HG02588 (cell line): Measurements from ENCODE around the gene TMEM239.
"Not testable (repeated sequence)": the region's sequence is repeated elsewhere in the genome, so short reads cannot be mapped to it uniquely, and the experiment has no call there.

ENCODE experiments used
- ATAC-seq: cut with Tn5 transposase; IDR thresholded peaks from one replicate; pipeline ENCODE4 v1.9.1; 2021; ENCODE audit warnings: mild to moderate bottlenecking, moderate library complexity; ENCODE audit not compliant: unreplicated experiment

The TMEM239 gene

GRCh38 chr20:2820084-2820895, 4.1 kb downstream of the TMEM239 start:
- ATAC-seq, result no peak

DNA sequence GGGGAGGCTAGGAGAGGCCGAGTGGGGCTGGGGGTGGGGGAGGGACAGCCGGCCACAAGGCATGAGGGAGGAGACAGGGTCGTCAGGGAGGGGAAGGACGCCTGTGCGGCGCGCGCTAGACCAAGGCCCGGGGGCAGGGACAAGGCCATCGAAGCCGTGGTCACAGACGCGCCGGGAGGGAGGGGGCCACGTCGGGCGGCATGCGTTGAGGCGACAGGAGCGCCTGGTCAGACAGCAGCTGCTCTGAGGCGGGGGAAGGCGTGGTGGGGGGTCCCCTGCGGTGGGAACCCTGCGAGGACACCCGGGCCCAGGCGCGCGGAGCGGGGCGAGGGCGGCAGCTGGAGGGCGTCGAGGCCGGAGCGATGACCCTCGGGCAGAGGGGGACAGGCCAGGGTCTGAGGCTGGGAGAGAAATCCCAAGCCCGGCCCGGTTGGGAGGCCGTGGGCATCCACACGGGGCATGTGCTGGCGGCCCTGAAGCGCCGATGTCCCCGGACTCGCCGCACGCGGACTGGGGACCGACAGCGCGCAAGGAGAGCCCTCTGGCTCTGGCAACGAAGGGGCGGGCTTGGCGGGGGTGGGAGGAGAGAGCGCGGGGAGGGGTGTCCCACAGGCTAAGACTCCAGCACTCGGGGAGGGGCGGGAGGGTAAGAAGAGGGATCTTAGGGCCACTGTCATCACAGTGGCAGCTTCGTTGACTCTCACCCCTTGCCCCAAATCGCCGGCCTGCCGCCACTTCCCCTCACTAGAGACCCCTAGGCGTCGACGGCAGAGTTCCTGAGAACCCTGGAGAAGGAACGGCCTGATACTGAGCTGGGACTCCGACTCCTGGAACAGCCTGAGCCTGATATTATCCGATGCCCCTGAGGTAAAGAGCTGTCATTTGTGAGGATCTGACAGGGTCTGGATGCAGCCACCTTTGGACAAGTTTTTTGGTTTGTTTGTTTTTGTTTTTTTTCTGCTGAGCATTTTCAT, 5.0 kb downstream of the TMEM239 start:
- no peak for ATAC-seq

DNA sequence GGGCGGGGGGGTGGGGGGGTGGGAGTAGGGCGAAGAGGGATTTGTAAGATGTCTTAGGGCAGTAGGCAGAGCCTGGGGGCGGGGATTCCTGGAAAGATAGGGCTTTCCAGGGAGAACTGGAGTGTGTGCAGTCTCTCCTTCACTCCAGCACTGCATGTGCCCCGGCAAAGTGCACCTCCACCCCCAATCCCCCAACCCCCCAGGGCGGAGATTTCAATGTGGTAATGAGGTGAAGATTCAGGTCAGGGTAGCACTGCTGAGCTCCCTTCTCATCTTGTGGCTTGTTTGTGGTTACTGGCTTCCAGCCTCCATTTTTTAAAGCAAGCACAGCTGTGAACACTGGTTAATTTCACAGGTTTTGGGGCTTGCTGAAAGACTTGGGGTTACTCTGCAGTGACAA, 5.9 kb downstream of the TMEM239 start:
- ATAC-seq, result no peak

DNA sequence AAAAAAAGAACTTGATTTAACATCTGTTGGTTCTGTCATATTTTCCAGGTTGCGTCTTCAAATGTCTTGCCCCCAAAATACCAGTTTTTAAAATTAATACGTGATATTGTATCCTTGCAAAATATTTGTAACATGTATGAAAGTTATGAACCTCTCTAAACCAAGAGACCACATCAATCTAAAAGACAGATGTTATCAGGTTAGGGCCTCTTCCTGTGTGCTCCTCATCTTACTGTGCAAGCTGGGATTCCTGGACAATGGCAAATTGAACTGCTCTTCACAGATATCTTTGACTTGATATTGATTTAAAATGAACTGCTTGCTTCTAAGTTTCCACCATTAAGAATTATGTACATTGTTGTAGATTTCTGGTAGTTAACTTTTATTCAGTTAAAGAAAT, 9.6 kb downstream of the TMEM239 start:
- ATAC-seq, result no peak

DNA sequence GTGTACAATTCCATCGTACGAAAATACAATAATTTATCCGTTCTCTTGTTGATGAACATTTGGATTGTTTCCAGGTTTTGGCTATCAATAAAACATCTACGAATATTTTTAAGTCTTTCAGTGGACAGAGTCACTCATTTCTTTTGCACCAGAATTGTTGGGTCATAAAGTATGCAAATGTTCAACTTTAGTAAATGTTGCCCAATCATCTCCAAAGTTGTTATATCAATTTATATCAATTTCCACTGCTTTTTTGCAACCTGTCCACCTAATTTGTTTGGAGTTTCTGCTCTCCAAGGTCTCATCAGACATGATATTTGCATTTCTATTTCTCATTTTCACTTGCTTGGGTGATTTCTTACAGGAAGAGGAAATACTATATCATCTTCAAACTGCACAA, 10.5 kb downstream of the TMEM239 start:
- ATAC-seq, result no peak

DNA sequence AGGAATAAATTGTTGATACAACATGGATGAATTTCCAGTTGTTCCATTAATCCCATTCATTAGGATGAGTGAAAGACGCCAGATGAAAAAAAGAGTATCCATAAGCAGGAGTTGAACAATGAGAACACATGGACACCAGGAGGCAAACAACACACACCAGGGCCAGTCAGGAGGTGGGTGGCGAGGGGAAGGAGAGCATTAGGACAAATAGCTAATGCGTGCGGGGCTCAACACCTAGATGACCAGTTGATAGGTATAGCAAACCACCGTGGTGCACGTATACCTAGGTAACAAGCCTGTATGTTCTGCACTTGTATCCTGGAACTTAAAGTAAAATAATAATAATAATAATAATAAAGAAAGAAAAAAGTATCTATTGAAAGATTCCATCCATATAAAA, 13.2 kb downstream of the TMEM239 start:
- ATAC-seq, result no peak

GRCh38 chr20:2831206-2831605, 15.0 kb downstream of the TMEM239 start:
- not testable (repeated sequence) for ATAC-seq

DNA sequence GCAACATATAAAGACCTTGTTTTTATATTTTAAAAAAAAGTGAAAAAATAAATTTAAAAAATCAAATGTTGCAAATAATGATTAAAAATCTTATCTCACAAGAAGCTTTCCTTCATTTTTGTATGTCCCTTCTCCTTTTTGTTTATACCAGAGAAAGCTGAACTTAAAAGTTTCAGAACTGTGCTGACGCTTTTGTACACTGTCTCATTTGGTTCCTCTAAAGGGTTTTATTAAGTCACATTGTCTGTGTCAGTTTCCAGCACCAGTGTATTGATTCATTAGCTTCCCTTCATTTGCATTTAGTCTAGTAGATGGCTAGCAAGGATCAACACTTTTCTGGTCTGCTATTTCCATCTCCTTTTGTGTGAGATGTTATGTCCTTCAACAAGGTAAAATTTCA, 17.6 kb downstream of the TMEM239 start:
- no peak for ATAC-seq

GRCh38 chr20:2834401-2835110, 18.4 kb downstream of the TMEM239 start:
- no peak for ATAC-seq

- ATAC-seq, result no peak
Observed at GRCh38 chr20:2835331-2835796, 19.2 kb downstream of the TMEM239 start.

DNA sequence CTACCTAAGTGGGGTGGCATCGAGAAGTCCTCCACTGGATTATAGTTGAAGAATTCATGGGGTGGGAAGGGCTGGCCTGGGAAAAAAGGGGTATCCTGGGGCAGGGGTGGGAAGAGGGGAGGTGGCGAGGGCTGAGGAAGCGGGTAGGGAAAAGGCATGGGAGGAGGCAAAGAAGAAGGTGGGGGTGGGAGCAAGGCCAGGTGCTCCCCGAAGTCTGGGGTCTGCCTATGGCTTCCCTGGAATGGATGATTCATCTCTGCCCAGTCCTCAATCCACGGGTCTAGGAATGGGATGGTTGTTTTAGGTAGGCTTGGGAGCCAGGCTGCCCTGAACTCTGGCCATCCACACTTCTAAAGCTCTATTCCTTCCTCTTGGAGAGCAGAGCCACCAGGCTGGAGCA, 19.9 kb downstream of the TMEM239 start:
- no peak for ATAC-seq

DNA sequence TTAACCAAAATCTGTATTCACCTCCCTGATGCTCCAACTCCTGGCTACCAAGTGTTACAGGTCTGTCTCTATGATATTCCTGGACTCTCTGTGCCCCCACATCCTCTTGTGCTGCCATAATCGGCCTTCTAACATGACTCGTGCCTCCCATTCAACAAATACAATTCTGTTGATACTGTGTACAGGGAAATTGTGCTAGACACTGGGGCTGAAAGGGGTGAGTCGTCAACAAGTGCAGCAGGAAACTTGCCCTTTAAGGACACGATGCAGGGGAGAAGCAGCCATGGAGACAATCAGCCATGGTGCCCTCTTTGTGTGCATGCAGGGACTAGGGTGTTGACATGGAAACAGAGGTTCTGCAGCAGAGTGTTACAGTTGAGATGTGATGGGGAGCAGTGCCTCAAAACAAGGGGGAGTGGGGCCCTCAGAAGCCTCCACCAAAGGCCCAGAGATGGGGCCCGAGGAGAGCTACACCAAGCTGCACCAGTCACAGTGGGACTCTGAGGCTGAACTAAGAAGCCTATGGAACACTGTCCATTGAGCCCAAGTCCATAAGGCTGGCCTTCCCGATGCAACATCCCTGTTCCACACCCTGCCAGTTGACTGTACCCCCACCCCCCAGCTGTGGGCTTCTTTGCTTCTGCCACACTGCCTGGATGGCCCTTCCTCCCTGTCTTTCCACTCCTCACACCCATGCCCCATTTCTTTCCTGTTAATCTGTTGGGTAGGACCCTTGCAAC, 21.2 kb downstream of the TMEM239 start:
- no peak for ATAC-seq

DNA sequence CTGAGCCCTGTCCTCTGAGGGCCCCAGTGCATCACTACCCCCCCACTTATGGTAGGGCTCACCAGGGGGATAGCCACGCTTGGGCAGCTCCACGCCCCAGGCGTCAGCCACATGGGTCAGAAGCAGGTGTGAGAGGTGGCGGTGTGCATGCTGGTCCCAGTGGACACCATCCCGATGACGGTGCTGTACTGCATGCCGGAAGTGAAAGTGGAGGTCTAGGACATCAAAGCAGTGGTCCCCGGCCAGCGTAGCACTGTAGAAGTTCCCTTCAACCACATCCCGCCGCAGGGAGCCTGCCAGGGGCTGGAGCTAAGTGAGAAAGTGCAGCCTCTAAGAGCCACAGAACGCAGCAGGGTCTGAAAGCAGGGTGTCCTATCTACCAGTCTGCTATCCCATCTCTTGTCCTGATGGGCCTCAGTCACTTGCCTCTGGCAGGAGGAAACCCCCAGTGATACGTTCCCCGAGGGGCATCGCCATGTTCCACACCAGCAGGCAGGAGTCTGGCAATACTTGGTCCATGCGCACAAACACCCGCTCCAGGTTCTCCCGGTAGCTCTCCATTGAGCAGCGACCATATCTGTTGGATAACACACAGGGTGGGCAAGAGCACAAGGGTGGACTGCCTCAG, 22.1 kb downstream of the TMEM239 start:
- ATAC-seq, result no peak

- ATAC-seq, result no peak
Observed at GRCh38 chr20:2838847-2839671, 22.9 kb downstream of the TMEM239 start.

DNA sequence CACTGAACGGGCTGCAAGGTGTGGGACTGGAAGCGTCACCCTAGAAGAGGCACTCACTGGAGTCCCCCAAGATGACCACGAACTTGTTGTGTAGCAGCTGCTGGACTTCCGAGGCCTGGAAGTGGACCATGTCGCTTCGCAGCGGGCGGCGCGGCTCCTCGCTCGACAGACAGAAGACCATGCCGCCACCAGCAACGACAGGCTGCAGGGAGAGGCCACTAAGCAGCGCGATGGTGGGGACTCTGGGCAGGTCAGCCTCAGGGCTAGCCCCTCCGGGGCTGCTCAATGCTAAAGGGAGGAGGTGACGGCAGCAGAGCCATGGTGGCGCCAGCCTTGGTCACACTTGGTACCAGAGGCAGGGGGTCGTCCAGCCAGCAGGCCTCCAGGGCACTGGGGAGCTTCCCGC, 23.6 kb downstream of the TMEM239 start:
- ATAC-seq, result no peak

GRCh38 chr20:2840138-2840966, 24.2 kb downstream of the TMEM239 start, which contains the start of the genes PCED1A and VPS16:
PCED1A (minus strand) TSS chr20:2840655; CDS start chr20:2839912, 743 bp downstream.
VPS16 (plus strand) TSS chr20:2840745; CDS start chr20:2840775, 30 bp downstream.
- peak; percentile 97 for ATAC-seq

- peak; percentile 30 for ATAC-seq
Observed at GRCh38 chr20:2840967-2841531, 24.9 kb downstream of the TMEM239 start.

DNA sequence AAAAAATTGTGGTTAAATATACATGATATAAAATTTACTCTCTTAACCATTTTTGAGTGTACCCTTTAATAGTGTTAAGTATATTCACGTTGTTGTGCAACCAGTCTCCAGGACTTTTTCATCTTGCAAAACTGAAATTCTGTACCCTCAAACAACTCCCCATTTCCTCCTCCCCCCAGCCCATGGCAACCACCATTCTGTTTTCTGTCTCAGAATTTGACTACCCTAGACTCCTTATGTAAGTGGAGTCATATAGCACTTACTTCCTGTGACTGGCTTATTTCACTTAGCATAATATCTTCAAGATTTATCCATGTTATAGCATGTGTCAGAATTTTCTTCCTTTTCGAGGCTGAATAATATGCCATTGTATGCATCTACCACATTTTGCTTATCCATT, 29.4 kb downstream of the TMEM239 start:
- no peak for ATAC-seq
